Liver (tissue), 9 donors: ENCODE data around the gene CDH13. TPM values are rescaled to one million over a fixed set of nuclear protein-coding genes. Genes with fewer than 3 reads are reported as not detected.

ENCODE experiments used
- DNase-seq: peaks from one replicate; pipeline ENCODE4 v3.0.0-alpha.2; 2017; ENCODE audit warnings: low spot score
- H3K27ac ChIP-seq, 2 donors: one replicate each; pipeline ENCODE4 v1.7.0; 2013; ENCODE audit warnings: inconsistent platforms in 2 of 2, low read length in 2 of 2, control low read depth in 1 of 2, low read depth in 1 of 2, mild to moderate bottlenecking in 1 of 2
- H3K27me3 ChIP-seq, 4 donors: one replicate each; pipeline versions ENCODE4 v1.6.1 to v1.7.0; 2013; ENCODE audit warnings: low read length in 3 of 4, inconsistent platforms in 1 of 4, mild to moderate bottlenecking in 1 of 4, moderate library complexity in 1 of 4; ENCODE audit not compliant: control insufficient read depth in 4 of 4, insufficient read depth in 4 of 4
- H3K36me3 ChIP-seq, 4 donors: one replicate each; pipeline versions ENCODE4 v1.6.1 to v1.7.0; 2013; ENCODE audit warnings: low read length in 3 of 4, mild to moderate bottlenecking in 3 of 4, low read depth in 1 of 4, moderate library complexity in 1 of 4; ENCODE audit not compliant: control insufficient read depth in 4 of 4, insufficient read depth in 3 of 4
- H3K4me1 ChIP-seq, 4 donors: one replicate each; pipeline versions ENCODE4 v1.6.1 to v1.7.0; 2013; ENCODE audit warnings: low read length in 3 of 4, mild to moderate bottlenecking in 3 of 4, moderate library complexity in 1 of 4; ENCODE audit not compliant: control insufficient read depth in 4 of 4, insufficient read depth in 4 of 4
- H3K4me3 ChIP-seq, 3 donors: one replicate each; pipeline versions ENCODE4 v1.6.1 to v1.7.0; 2013; ENCODE audit warnings: low read length in 3 of 3, control low read depth in 1 of 3, low read depth in 1 of 3, mild to moderate bottlenecking in 1 of 3
- H3K9ac ChIP-seq, 2 donors: one replicate each; pipeline ENCODE4 v1.7.0; 2013; ENCODE audit warnings: low read length in 2 of 2, mild to moderate bottlenecking in 2 of 2, moderate library complexity in 2 of 2, control low read depth in 1 of 2, low read depth in 1 of 2
- H3K9me3 ChIP-seq, 4 donors: one replicate each; pipeline versions ENCODE4 v1.6.1 to v1.7.0; 2013; ENCODE audit warnings: low read length in 3 of 4; ENCODE audit not compliant: control insufficient read depth in 4 of 4
- ATF3 ChIP-seq: IDR thresholded peaks from 2 replicates; pipeline ENCODE4 v1.6.1; 2016; ENCODE audit warnings: antibody characterized with exemption
- CTCF ChIP-seq: fragments of 150-350 bp; IDR thresholded peaks from 2 replicates; pipeline ENCODE4 v1.5.1; 2017; ENCODE audit warnings: improper control_type of control experiment, low read depth, low read length; ENCODE audit not compliant: missing input control
- EGR1 ChIP-seq, 2 donors: IDR thresholded peaks; 2 replicates each; pipeline ENCODE4 v1.6.1; 2016 to 2018; ENCODE audit warnings: antibody characterized with exemption in 2 of 2, low read depth in 2 of 2
- FOXA1 ChIP-seq: IDR thresholded peaks from 2 replicates; pipeline ENCODE4 v1.6.1; 2016; ENCODE audit warnings: antibody characterized with exemption
- FOXA2 ChIP-seq: IDR thresholded peaks from 2 replicates; pipeline ENCODE4 v1.6.1; 2016; ENCODE audit warnings: antibody characterized with exemption
- GABPA ChIP-seq, 2 donors: IDR thresholded peaks in 1 of 2; conservative IDR thresholded peaks in 1 of 2; 2 replicates each; pipeline ENCODE4 v1.6.1; 2016; ENCODE audit warnings: antibody characterized with exemption in 2 of 2, mild to moderate bottlenecking in 1 of 2, moderate library complexity in 1 of 2
- HNF4A ChIP-seq, 2 donors: conservative IDR thresholded peaks; 2 replicates each; pipeline ENCODE4 v1.6.1; 2016; ENCODE audit warnings: antibody characterized with exemption in 2 of 2, mild to moderate bottlenecking in 2 of 2
- HNF4G ChIP-seq: IDR thresholded peaks from 2 replicates; pipeline ENCODE4 v1.6.1; 2016; ENCODE audit warnings: antibody characterized with exemption
- JUND ChIP-seq, 2 donors: IDR thresholded peaks; 2 replicates each; pipeline ENCODE4 v1.6.1; 2016; ENCODE audit warnings: antibody characterized with exemption in 2 of 2
- NR2F2 ChIP-seq: IDR thresholded peaks from 2 replicates; pipeline ENCODE4 v1.6.1; 2016; ENCODE audit warnings: antibody characterized with exemption
- RAD21 ChIP-seq, 2 donors: IDR thresholded peaks; 2 replicates each; pipeline ENCODE4 v1.6.1; 2016; ENCODE audit warnings: antibody characterized with exemption in 2 of 2, mild to moderate bottlenecking in 2 of 2
- REST ChIP-seq: IDR thresholded peaks from 2 replicates; pipeline ENCODE4 v1.6.1; 2016; ENCODE audit warnings: antibody characterized with exemption, mild to moderate bottlenecking
- RXRA ChIP-seq, 2 donors: IDR thresholded peaks; 2 replicates each; pipeline ENCODE4 v1.6.1; 2017 to 2018; ENCODE audit warnings: antibody characterized with exemption in 2 of 2, mild to moderate bottlenecking in 1 of 2
- SP1 ChIP-seq: IDR thresholded peaks from 2 replicates; pipeline ENCODE4 v1.6.1; 2018; ENCODE audit warnings: antibody characterized with exemption, mild to moderate bottlenecking
- TAF1 ChIP-seq: conservative IDR thresholded peaks from 2 replicates; pipeline ENCODE4 v1.6.1; 2016; ENCODE audit warnings: antibody characterized with exemption, mild to moderate bottlenecking
- YY1 ChIP-seq: IDR thresholded peaks from 2 replicates; pipeline ENCODE4 v1.6.1; 2016; ENCODE audit warnings: antibody characterized with exemption, mild to moderate bottlenecking
- ZBTB33 ChIP-seq: IDR thresholded peaks from 2 replicates; pipeline ENCODE4 v1.6.1; 2016; ENCODE audit warnings: antibody characterized with exemption
- WGBS: extraction: QIAGEN DNeasy Blood & Tissue Kit; methylation state at CpG from one replicate; pipeline ENCODE4 v1.1.7; 2013; 5-methylcytosine and 5-hydroxymethylcytosine counted together
- polyA plus RNA-seq, 2 donors: library from polyadenylated mRNA; stranded (reverse) in 1 of 2; unstranded in 1 of 2; fragments of 200-250 nt in 1 of 2; fragments of >200 nt in 1 of 2; fragmentation: Nextera tagmentation in 1 of 2; extraction: Ambion mirVana in 1 of 2; gene quantifications; one replicate each; pipeline versions ENCODE4 v1.2.1 to v1.2.3, GENCODE V29; 2013 to 2015
- total RNA-seq, 2 donors: library from RNA; depleted of rRNA; stranded (reverse); fragments of >200 nt; gene quantifications; one replicate each; pipeline ENCODE4 v1.2.3, GENCODE V29; 2014
- TF ChIP-seq, protein P1 (sequence below): IDR thresholded peaks from 2 replicates; pipeline ENCODE4 v1.6.1; 2016; ENCODE audit warnings: antibody characterized with exemption
- donor health status: healthy.
- donor health status: healthy.
- donor health status: healthy.
- donor health status: healthy.
- donor health status: healthy.

The CDH13 gene
- total and polyA plus RNA-seq, 4 donors: 0.21 to 1.5 (median 0.58) TPM

DNA sequence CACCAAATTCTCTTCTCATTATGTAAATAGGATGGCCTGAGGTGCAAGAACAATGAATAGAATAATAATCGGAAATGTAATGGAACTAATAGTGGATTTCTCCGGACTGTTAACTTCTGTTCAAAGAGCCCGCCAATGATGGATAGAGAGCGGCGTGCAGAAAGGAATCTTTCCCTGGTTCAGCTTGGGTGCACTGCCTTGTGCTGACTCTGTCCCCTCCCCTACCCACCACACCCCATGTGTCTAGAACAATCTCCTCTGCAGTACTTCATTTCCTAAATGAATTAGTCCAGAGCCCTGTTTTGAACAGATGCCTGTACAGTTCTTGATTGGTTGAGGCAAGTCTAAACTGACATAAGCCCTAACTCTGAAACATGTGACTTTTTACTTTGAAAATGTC, 125.4 kb downstream of the CDH13 start:
- Histone ChIP-seq H3K4me3 (no peak overlapping the region), H3K4me1 (no peaks in the 10 kb centered on the region), H3K9ac (no peak overlapping the region), H3K27me3 (no peaks in the 10 kb centered on the region), H3K9me3 (no peaks in the 10 kb centered on the region), H3K27ac (no peak overlapping the region), H3K36me3 (no peaks in the 10 kb centered on the region)
- 95% methylated on average over 5 of the region's 5 CpGs for WGBS
- TF ChIP-seq EGR1 (IDR thresholded peaks at IDR 0.05; ENCODE audit: low read depth in 2 of 2): no peak
- TF ChIP-seq REST: no peak
- DNase-seq: no peak

GRCh38 chr16:82753821-82754220, 127.1 kb downstream of the CDH13 start:
- Histone ChIP-seq H3K9ac (no peak overlapping the region), H3K36me3 (no peaks in the 10 kb centered on the region), H3K4me3 (no peak overlapping the region), H3K9me3 (no peaks in the 10 kb centered on the region), H3K27ac (no peak overlapping the region), H3K27me3 (no peaks in the 10 kb centered on the region), H3K4me1 (no peaks in the 10 kb centered on the region)
- TF ChIP-seq JUND (IDR thresholded peaks at IDR 0.05): no peak
- no peak for TF ChIP-seq SP1
- no peak for TF ChIP-seq CTCF
- TF ChIP-seq HNF4G: no peak
- no peak for TF ChIP-seq ATF3
- no peak for TF ChIP-seq HNF4A (conservative IDR thresholded peaks at IDR 0.05)
- TF ChIP-seq YY1: no peak
- TF ChIP-seq RXRA (IDR thresholded peaks at IDR 0.05): no peak
- no peak for TF ChIP-seq GABPA (IDR thresholded peaks at IDR 0.05 in 1 of 2, conservative IDR thresholded peaks at IDR 0.05 in 1 of 2)
- TF ChIP-seq FOXA1: no peak
- TF ChIP-seq TAF1: no peak
- no peak for TF ChIP-seq EGR1 (IDR thresholded peaks at IDR 0.05; ENCODE audit: low read depth in 2 of 2)
- no peak for TF ChIP-seq ZBTB33
- TF ChIP-seq FOXA2: no peak
- no peak for TF ChIP-seq REST
- TF ChIP-seq, protein P1, sequence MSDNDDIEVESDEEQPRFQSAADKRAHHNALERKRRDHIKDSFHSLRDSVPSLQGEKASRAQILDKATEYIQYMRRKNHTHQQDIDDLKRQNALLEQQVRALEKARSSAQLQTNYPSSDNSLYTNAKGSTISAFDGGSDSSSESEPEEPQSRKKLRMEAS: no peak
- TF ChIP-seq RAD21 (IDR thresholded peaks at IDR 0.05): no peak
- no peak for TF ChIP-seq NR2F2
- 95% methylated on average over 4 of the region's 4 CpGs for WGBS
- DNase-seq: no peak
